Fibroblast of lung (primary cell): ENCODE measurements around the gene CENPL. TPM values are rescaled to one million over a fixed set of nuclear protein-coding genes. Genes with fewer than 3 reads are reported as not detected.
"Not testable (repeated sequence)": the region's sequence is repeated elsewhere in the genome, so short reads cannot be mapped to it uniquely, and the experiment has no call there.

Source experiments
- DNase-seq, 2 donors: peaks; one replicate each; pipeline versions ENCODE4 v3.0.0 to v3.0.0-alpha.2; 2010; ENCODE audit warnings: low read depth in 2 of 2
- H2AFZ ChIP-seq: 2 replicates; pipeline ENCODE4 v1.5.1; 2012; ENCODE audit warnings: low read length, control low read depth, inconsistent platforms
- H3K27ac ChIP-seq: 2 replicates; pipeline ENCODE4 v1.5.1; 2011; ENCODE audit warnings: low read length, control low read depth; ENCODE audit not compliant: insufficient read depth
- H3K27me3 ChIP-seq: 2 replicates; pipeline ENCODE4 v1.5.1; 2011; ENCODE audit warnings: mild to moderate bottlenecking, low read length; ENCODE audit not compliant: control insufficient read depth, insufficient read depth
- H3K36me3 ChIP-seq: 2 replicates; pipeline ENCODE4 v1.5.1; 2011; ENCODE audit warnings: low read length; ENCODE audit not compliant: control insufficient read depth, insufficient read depth
- H3K4me1 ChIP-seq: 2 replicates; pipeline ENCODE4 v1.5.1; 2011; ENCODE audit warnings: low read length; ENCODE audit not compliant: control insufficient read depth, insufficient read depth; ENCODE audit errors: extremely low read depth
- H3K4me2 ChIP-seq: 2 replicates; pipeline ENCODE4 v1.5.1; 2011; ENCODE audit warnings: low read length, control low read depth; ENCODE audit not compliant: insufficient read depth; ENCODE audit errors: extremely low read depth
- H3K4me3 ChIP-seq, 4 experiments: fragments of 200-600 bp in 1 of 4; sonication (generic) in 1 of 4; replicated peaks in 1 of 4; 2 replicates each; pipeline ENCODE4 v1.5.1; 2011 to 2016; ENCODE audit warnings: low read length in 4 of 4, low read depth in 3 of 4, mild to moderate bottlenecking in 3 of 4, control low read depth in 2 of 4, inconsistent platforms in 1 of 4, mixed read lengths in 1 of 4; ENCODE audit not compliant: insufficient read depth in 1 of 4; ENCODE audit errors: control extremely low read depth in 1 of 4
- H3K79me2 ChIP-seq: 2 replicates; pipeline ENCODE4 v1.5.1; 2012; ENCODE audit warnings: mild to moderate bottlenecking, low read length, inconsistent platforms; ENCODE audit not compliant: control insufficient read depth, insufficient read depth
- H3K9ac ChIP-seq: 2 replicates; pipeline ENCODE4 v1.5.1; 2011; ENCODE audit warnings: mild to moderate bottlenecking, low read length, control low read depth; ENCODE audit not compliant: insufficient read depth
- H3K9me3 ChIP-seq: 2 replicates; pipeline ENCODE4 v1.5.1; 2012; ENCODE audit warnings: low read depth, low read length; ENCODE audit not compliant: control insufficient read depth, insufficient read depth
- H4K20me1 ChIP-seq: 2 replicates; pipeline ENCODE4 v1.5.1; 2011; ENCODE audit warnings: low read length; ENCODE audit not compliant: control insufficient read depth, insufficient read depth; ENCODE audit errors: extremely low read depth
- EZH2 ChIP-seq: IDR thresholded peaks from 2 replicates; pipeline ENCODE4 v1.5.1; 2012; ENCODE audit warnings: low read length, control low read depth, mild to moderate bottlenecking; ENCODE audit errors: missing control alignments
- polyA plus RNA-seq, 2 donors: library from polyadenylated mRNA; depleted of rRNA in 1 of 2; stranded (reverse) in 1 of 2; unstranded in 1 of 2; fragments of >200 nt; gene quantifications; 2 replicates each; pipeline ENCODE4 v1.2.1, GENCODE V29; 2011 to 2012; ENCODE audit warnings: missing spikeins in 1 of 2
- total RNA-seq: library from RNA; depleted of rRNA; stranded (reverse); fragments of >200 nt; gene quantifications from 2 replicates; pipeline ENCODE4 v1.2.1, GENCODE V29; 2014
- TF ChIP-seq, protein P1 (sequence below), 2 donors: IDR thresholded peaks in 1 of 2; conservative IDR thresholded peaks in 1 of 2; 1 replicate in 1 of 2; 2 replicates in 1 of 2; pipeline ENCODE4 v1.5.1; 2011 to 2012; ENCODE audit warnings: low read length in 2 of 2, control low read depth in 1 of 2, inconsistent platforms in 1 of 2, low read depth in 1 of 2, mild to moderate bottlenecking in 1 of 2

CENPL gene
- total and polyA plus RNA-seq, 2 donors (not counting 1 experiment from before 2014, with no cell fraction given): 9.9 to 16.0 TPM

DNA sequence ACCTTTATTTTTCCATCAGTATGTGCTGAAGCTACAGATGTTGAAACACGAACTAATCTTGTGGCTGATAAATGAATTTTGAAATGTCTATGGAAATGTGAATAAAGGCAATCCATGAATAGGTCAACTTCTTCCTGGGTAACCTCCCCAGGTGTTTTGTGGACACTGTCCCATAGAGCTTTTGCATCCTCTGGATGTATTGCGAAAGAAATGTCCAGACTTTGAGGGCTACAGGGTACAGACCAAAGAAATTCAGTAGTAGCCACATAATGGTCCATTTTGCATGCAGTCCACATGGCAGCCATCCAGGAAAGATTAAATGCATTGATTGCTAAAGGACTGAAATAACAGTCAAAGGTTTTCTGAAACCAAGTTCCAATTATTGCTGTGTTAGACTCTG lies 21.7 kb downstream of the CENPL start:
- Histone ChIP-seq H3K27ac (no peak overlapping the region), H3K4me1 (no peaks in the 10 kb centered on the region), H3K9ac (no peak overlapping the region), H4K20me1 (no peaks in the 10 kb centered on the region), H3K27me3 (no peaks in the 10 kb centered on the region), H3K79me2 (no peaks in the 10 kb centered on the region), H3K36me3 (peaks cover 2% of the 10 kb centered on the region), H3K9me3 (no peaks in the 10 kb centered on the region), H3K4me3 (no peak overlapping the region), H2AFZ (no peak overlapping the region), H3K4me2 (no peak overlapping the region)
- no peak for TF ChIP-seq EZH2
- TF ChIP-seq, protein P1, sequence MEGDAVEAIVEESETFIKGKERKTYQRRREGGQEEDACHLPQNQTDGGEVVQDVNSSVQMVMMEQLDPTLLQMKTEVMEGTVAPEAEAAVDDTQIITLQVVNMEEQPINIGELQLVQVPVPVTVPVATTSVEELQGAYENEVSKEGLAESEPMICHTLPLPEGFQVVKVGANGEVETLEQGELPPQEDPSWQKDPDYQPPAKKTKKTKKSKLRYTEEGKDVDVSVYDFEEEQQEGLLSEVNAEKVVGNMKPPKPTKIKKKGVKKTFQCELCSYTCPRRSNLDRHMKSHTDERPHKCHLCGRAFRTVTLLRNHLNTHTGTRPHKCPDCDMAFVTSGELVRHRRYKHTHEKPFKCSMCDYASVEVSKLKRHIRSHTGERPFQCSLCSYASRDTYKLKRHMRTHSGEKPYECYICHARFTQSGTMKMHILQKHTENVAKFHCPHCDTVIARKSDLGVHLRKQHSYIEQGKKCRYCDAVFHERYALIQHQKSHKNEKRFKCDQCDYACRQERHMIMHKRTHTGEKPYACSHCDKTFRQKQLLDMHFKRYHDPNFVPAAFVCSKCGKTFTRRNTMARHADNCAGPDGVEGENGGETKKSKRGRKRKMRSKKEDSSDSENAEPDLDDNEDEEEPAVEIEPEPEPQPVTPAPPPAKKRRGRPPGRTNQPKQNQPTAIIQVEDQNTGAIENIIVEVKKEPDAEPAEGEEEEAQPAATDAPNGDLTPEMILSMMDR (conservative IDR thresholded peaks at IDR 0.05 in 1 of 2, IDR thresholded peaks at IDR 0.05 in 1 of 2; ENCODE audit: low read depth in 1 of 2, low read length in 2 of 2): no peak
- no peak for DNase-seq

DNA sequence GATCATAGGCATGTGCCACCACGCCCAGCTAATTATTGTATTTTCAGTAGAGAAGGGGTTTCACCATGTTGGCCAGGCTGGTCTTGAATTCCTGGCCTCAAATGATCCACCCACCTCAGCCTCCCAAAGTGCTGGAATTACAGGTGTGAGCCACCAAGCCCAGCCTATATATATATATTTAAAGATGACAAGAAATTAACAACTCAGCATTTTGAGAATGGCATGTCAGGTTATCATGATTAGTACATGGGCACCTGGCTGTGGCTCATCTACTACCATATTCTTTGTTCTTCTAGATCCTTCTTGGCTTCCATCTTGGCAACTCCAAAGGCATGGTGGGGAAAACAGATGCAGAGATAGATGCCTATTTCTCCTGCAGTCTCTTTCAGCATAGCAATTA lies 24.7 kb downstream of the CENPL start:
- not testable (repeated sequence) for H3K27ac ChIP-seq, H2AFZ ChIP-seq, DNase-seq, H3K27me3 ChIP-seq, H4K20me1 ChIP-seq, H3K4me3 ChIP-seq, H3K79me2 ChIP-seq, H3K9me3 ChIP-seq, H3K9ac ChIP-seq, H3K4me1 ChIP-seq, H3K4me2 ChIP-seq, H3K36me3 ChIP-seq

DNA sequence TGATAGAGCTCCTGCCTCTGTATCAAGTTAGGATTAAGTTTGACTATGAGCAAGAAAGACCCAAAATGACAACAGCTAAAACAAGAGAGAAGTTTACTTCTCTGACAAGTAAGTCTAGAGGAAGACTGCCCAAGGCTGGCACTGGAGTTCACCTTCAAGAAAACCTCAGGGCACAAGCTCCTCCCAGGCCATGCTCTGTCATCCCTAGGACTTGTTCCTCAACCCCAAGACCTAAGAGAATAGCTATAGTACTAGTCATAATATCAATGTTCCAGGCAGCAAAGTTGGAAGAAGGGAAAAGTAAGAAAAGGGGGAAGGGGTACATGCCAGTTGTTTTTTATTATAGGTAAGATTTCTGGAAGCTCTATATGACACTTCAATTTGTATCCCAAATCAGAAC lies 26.6 kb downstream of the CENPL start:
- H3K27me3 ChIP-seq: no peaks in the 10 kb centered on the region
- no peak overlapping the region for H3K4me3 ChIP-seq
- no peak for DNase-seq
- no peaks in the 10 kb centered on the region for H3K79me2 ChIP-seq
- H3K27ac ChIP-seq: no peak overlapping the region
- no peak overlapping the region for H3K9ac ChIP-seq
- H4K20me1 ChIP-seq: no peaks in the 10 kb centered on the region
- H3K4me1 ChIP-seq: no peaks in the 10 kb centered on the region
- H3K4me2 ChIP-seq: no peak overlapping the region
- TF ChIP-seq EZH2: no peak
- TF ChIP-seq, protein P1 (conservative IDR thresholded peaks at IDR 0.05 in 1 of 2, IDR thresholded peaks at IDR 0.05 in 1 of 2; ENCODE audit: low read depth in 1 of 2, low read length in 2 of 2): no peak
- H3K9me3 ChIP-seq: no peaks in the 10 kb centered on the region
- no peaks in the 10 kb centered on the region for H3K36me3 ChIP-seq
- no peak overlapping the region for H2AFZ ChIP-seq
